Right ventricle myocardium inferior (tissue), 1 donor: Measurements from ENCODE around the gene MYD88. TPM values are rescaled to one million over a fixed set of nuclear protein-coding genes. Genes with fewer than 3 reads are reported as not detected.
"Not testable (repeated sequence)": the region's sequence is repeated elsewhere in the genome, so short reads cannot be mapped to it uniquely, and the experiment has no call there.

Source experiments
- ATAC-seq: fragments of 200-7000 bp; cut with Tn5 transposase; one replicate; pipeline ENCODE4 v1.9.1; 2020; ENCODE audit warnings: mild to moderate bottlenecking, moderate library complexity
- DNase-seq: peaks from one replicate; pipeline ENCODE4 v3.0.0; 2021; ENCODE audit errors: missing footprints
- intact Hi-C: fragments of 100-400 bp; cut with DNase I; formaldehyde crosslinking; loops from one replicate; pipeline ENCODE4 v1.11.0; 2022
- total RNA-seq: library from RNA; stranded (reverse); fragmentation: NEBNext Ultra II Directional; extraction: Animal tissue kit (Norgen Biotek cat#: 25700); gene quantifications from one replicate; pipeline ENCODE4 v1.2.1, GENCODE V29; 2021
- donor health status: DM: no; HTN: yes; CAD: no; lungs with severe emphysema.

MYD88 gene
- total RNA-seq, 1 donor from 2014 or later = 8.8 TPM

DNA sequence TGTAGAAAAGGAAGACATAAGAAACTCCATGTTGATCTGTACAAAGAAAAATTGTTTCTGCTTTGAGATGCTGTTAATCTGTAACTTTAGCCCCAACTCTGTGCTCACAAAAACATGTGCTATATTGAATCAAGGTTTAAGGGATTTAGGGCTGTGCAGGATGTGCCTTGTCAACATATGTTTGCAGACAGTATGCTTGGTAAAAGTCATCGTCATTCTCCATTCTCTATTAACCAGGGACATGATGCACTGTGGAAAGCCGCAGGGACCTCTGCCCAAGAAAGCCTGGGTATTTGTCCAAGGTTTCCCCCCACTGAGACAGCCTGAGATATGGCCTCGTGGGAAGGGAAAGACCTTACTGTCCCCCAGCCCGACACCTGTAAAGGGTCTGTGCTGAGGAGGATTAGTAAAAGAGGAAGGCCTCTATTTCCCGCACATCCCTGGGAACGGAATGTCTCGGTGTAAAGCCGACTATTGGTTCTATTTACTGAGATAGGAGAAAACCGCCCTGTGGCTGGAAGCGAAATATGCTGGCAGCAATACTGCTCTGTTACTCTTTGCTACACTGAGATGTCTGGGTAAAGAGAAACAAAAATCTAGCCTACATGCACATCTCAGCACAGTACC, 3.8 kb upstream of the MYD88 start:
- ATAC-seq, DNase-seq: not testable (repeated sequence)
- intact Hi-C loops = loop anchor here (10.0 kb wide), 1 partner anchor 320 kb away; the partner anchor contains the start of gene ACVR2B

- ATAC-seq = not testable (repeated sequence)
- intact Hi-C loops = loop anchor here (10.0 kb wide), 1 partner anchor 319 kb away; the partner anchor contains the start of gene ACVR2B
- peak; percentile 2 for DNase-seq
These were observed 2.7 kb upstream of the MYD88 start for GRCh38 chr3:38135621-38136277.

DNA sequence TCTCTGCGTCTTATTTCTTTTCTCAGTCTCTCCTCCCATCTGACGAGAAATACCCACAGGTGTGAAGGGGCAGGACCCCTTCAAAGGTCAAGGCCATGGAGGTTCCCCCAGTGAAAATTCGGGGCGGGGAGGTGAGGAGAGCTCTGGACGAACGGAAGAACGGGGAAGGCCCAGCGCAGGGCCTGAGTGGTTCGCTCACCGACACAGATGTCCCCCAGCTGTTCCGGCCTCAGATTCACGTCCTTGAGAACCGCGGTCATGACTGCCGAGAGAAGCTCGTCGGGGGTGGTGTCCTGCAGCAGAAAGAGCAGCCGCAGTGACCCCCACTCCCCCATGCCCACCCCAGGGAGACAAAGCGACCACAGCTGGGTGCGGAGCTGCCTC, 2.1 kb upstream of the MYD88 start:
- peak; percentile 74 for DNase-seq
- intact Hi-C loops = loop anchor here (10.0 kb wide), 1 partner anchor 318 kb away; the partner anchor contains the start of gene ACVR2B
- ATAC-seq = no peak

GRCh38 chr3:38136777-38137614, 1.5 kb upstream of the MYD88 start, which contains the start of gene ACAA1:
Gene ACAA1 (minus strand): TSS chr3:38137127. CDS start chr3:38137035, 92 bp downstream.
- ATAC-seq = peak; percentile 99
- DNase-seq = peak; percentile 100
- intact Hi-C loops = loop anchor here (1.0 to 10.0 kb wide), 2 partner anchors 28 to 318 kb away; partner anchors contain the start of genes ACVR2B and OXSR1

- intact Hi-C loops = loop anchor here (1.0 to 10.0 kb wide), 2 partner anchors 28 to 317 kb away; partner anchors contain the start of genes ACVR2B and OXSR1
- ATAC-seq (no peak), DNase-seq (no peak)
These were observed 679 bp upstream of the MYD88 start for GRCh38 chr3:38137615-38138348.

DNA sequence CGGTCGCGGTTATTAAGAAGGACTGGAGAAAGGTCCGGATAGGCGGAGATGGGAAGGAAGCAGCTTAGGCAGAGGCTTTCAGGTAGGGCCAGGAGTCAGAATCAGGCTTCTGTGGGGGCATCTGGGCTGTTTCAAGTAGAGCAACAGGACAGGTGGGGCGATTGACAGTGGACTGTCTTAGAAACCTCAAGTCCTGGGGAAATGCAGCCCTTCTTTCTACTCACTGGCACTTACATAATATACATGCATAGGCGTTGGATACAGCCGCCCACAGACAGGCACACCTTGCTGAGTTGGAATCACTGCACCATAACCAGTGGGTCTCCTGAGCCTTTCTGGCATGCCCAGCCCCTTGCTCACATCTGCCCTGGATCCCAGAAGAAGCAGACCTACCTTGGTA, 730 bp downstream of the MYD88 start:
- intact Hi-C loops = loop anchor here (10.0 kb wide), 1 partner anchor 316 kb away; the partner anchor contains the start of gene ACVR2B
- DNase-seq (peak; percentile 65), ATAC-seq (no peak)

- DNase-seq = peak; percentile 13
- intact Hi-C loops = loop anchor here (10.0 kb wide), 1 partner anchor 315 kb away; the partner anchor contains the start of gene ACVR2B
- ATAC-seq = no peak
These were observed 1.2 kb downstream of the MYD88 start for GRCh38 chr3:38139652-38140051.

DNA sequence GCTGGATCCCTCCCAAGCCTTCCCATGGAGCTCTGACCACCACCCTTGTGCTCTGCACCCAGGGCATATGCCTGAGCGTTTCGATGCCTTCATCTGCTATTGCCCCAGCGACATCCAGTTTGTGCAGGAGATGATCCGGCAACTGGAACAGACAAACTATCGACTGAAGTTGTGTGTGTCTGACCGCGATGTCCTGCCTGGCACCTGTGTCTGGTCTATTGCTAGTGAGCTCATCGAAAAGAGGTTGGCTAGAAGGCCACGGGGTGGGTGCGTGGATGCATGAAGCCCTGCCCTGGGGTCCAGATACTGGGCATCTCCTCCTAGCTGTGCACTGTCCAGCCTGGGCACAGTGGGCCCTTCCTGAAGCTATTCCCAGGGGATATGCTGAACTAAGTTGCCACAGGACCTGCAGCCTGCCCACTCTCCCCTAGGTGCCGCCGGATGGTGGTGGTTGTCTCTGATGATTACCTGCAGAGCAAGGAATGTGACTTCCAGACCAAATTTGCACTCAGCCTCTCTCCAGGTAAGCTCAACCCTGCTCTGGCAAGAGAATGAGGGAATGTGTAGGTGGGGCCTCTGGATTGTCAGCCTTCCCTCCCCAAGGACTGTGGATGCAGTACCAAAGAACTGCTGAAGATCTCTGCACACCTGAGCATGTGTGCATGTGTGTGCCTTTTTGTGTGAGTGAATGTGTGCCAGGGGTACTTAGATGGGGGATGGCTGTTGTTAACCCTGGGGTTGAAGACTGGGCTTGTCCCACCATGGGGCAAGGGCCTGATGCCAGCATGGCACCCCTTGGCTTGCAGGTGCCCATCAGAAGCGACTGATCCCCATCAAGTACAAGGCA, 2.1 kb downstream of the MYD88 start:
- ATAC-seq (no peak), DNase-seq (peak; percentile 32)
- intact Hi-C loops = no loop called here

DNA sequence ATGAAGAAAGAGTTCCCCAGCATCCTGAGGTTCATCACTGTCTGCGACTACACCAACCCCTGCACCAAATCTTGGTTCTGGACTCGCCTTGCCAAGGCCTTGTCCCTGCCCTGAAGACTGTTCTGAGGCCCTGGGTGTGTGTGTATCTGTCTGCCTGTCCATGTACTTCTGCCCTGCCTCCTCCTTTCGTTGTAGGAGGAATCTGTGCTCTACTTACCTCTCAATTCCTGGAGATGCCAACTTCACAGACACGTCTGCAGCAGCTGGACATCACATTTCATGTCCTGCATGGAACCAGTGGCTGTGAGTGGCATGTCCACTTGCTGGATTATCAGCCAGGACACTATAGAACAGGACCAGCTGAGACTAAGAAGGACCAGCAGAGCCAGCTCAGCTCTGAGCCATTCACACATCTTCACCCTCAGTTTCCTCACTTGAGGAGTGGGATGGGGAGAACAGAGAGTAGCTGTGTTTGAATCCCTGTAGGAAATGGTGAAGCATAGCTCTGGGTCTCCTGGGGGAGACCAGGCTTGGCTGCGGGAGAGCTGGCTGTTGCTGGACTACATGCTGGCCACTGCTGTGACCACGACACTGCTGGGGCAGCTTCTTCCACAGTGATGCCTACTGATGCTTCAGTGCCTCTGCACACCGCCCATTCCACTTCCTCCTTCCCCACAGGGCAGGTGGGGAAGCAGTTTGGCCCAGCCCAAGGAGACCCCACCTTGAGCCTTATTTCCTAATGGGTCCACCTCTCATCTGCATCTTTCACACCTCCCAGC, 2.9 kb downstream of the MYD88 start:
- DNase-seq (peak; percentile 60), ATAC-seq (no peak)
- intact Hi-C loops = no loop called here

GRCh38 chr3:38141952-38142273, 3.5 kb downstream of the MYD88 start:
- no peak for ATAC-seq
- intact Hi-C loops = no loop called here
- DNase-seq = no peak

GRCh38 chr3:38142959-38143358, 4.5 kb downstream of the MYD88 start:
- ATAC-seq (no peak), DNase-seq (peak; percentile 0)
- intact Hi-C loops = no loop called here

DNA sequence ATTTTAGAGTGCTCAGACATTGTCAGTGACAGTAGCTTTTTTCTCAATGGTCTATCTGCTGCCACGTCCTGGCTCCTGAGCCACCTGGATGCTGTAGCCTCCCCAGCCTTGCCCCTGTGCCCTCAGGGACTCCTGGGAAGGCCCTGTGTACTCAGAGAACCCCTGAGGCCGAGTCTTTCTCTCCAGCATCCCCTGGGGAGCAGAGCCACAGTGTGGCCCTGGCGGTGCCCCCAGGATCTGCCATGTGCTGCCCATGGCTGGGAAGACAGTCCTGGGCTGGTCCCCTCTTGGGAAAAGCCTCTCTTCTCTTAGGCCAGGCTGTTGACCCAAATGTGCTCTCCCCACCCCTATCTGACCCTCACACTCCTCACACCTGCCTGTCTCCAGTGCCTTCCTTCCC, 5.0 kb downstream of the MYD88 start:
- DNase-seq (peak; percentile 21), ATAC-seq (no peak)
- intact Hi-C loops = no loop called here

GRCh38 chr3:38146504-38146903, 8.0 kb downstream of the MYD88 start:
- no peak for DNase-seq
- intact Hi-C loops = no loop called here
- no peak for ATAC-seq

DNA sequence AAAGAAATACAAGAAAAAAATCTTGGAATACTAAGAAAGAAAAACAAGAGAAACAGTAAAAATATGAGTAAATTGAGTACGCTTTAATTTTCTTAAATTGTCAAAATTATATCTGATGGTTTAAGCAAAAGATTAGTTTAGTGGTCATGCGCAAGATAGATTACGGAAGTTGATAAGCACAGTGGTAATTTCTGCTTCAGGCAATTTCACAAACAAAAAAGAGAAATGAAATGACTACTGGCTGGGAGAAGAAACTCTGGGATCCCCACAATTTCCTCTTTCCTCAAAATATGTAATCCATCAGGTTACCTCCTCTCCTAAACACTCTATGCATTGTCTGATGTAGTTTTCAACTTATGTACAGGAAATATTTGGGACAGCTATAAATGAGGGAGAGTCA, 9.0 kb downstream of the MYD88 start:
- DNase-seq = no peak
- no peak for ATAC-seq
- intact Hi-C loops = no loop called here

- intact Hi-C loops = no loop called here
- no peak for ATAC-seq
- DNase-seq = no peak
These were observed 9.9 kb downstream of the MYD88 start for GRCh38 chr3:38148311-38148882.

GRCh38 chr3:38149708-38150107, 11.2 kb downstream of the MYD88 start:
- no peak for ATAC-seq
- intact Hi-C loops = no loop called here
- no peak for DNase-seq
